Duodenal mucosa (tissue), 2 donors: Measurements from ENCODE around the gene PHF14.
A peak's percentile ranks its signal among the peaks of the same experiment; 100 is the strongest.
"Not testable (repeated sequence)": the region's sequence is repeated elsewhere in the genome, so short reads cannot be mapped to it uniquely, and the experiment has no call there.

Experiments
- H3K27ac ChIP-seq: one replicate; pipeline ENCODE4 v1.7.0; 2013; ENCODE audit warnings: low read depth, low read length
- H3K27me3 ChIP-seq, 2 donors: one replicate each; pipeline ENCODE4 v1.7.0; 2013; ENCODE audit warnings: low read length in 2 of 2, control low read depth in 1 of 2; ENCODE audit not compliant: insufficient read depth in 2 of 2, control insufficient read depth in 1 of 2
- H3K36me3 ChIP-seq, 2 donors: one replicate each; pipeline ENCODE4 v1.7.0; 2013; ENCODE audit warnings: low read length in 2 of 2, control low read depth in 1 of 2; ENCODE audit not compliant: insufficient read depth in 2 of 2, control insufficient read depth in 1 of 2
- H3K4me1 ChIP-seq, 2 donors: one replicate each; pipeline ENCODE4 v1.7.0; 2013; ENCODE audit warnings: low read length in 2 of 2, control low read depth in 1 of 2; ENCODE audit not compliant: insufficient read depth in 2 of 2, control insufficient read depth in 1 of 2
- H3K4me3 ChIP-seq, 2 donors: one replicate each; pipeline ENCODE4 v1.7.0; 2013; ENCODE audit warnings: low read length in 2 of 2, low read depth in 1 of 2
- H3K9ac ChIP-seq, 2 donors: one replicate each; pipeline ENCODE4 v1.7.0; 2013; ENCODE audit warnings: low read length in 2 of 2, low read depth in 1 of 2
- H3K9me3 ChIP-seq, 2 donors: one replicate each; pipeline ENCODE4 v1.7.0; 2013; ENCODE audit warnings: low read length in 2 of 2, control low read depth in 1 of 2; ENCODE audit not compliant: control insufficient read depth in 1 of 2

Gene PHF14

DNA sequence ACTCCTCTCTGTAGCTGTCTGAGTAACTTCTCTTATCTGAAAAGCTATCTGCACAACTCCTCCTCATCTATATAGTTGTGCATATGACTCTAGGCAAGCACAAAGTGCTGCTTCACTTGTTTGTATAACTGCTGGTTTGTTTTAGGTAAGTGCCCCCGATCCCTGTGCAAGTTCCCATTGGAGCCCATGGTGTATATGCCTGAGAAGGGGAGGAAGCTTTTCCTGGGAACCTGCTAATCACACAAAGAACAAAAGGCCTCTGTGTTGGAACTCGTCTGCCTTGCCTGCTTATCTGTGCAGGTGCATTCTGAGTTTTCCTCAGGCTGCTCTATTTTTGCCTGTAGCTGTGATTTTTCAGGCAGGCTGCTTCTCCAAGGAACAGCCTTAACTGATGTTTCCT, 23.2 kb upstream of the PHF14 start:
- Histone ChIP-seq H3K36me3 (no peaks in the 10 kb centered on the region), H3K9ac (no peak overlapping the region), H3K27me3 (no peaks in the 10 kb centered on the region), H3K4me3 (no peak overlapping the region), H3K4me1 (no peaks in the 10 kb centered on the region), H3K27ac (no peak overlapping the region), H3K9me3 (no peaks in the 10 kb centered on the region)

GRCh38 chr7:10950974-10951578, 22.6 kb upstream of the PHF14 start:
- not testable (repeated sequence) for H3K27ac ChIP-seq, H3K27me3 ChIP-seq, H3K9ac ChIP-seq, H3K4me1 ChIP-seq, H3K9me3 ChIP-seq, H3K36me3 ChIP-seq, H3K4me3 ChIP-seq

GRCh38 chr7:10952588-10952987, 21.1 kb upstream of the PHF14 start:
- no peaks in the 10 kb centered on the region for H3K36me3 ChIP-seq
- no peaks in the 10 kb centered on the region for H3K4me1 ChIP-seq
- no peak overlapping the region for H3K9ac ChIP-seq
- no peaks in the 10 kb centered on the region for H3K9me3 ChIP-seq
- H3K27me3 ChIP-seq, result no peaks in the 10 kb centered on the region
- no peak overlapping the region for H3K4me3 ChIP-seq
- no peak overlapping the region for H3K27ac ChIP-seq

GRCh38 chr7:10953078-10953750, 20.5 kb upstream of the PHF14 start:
- H3K27me3 ChIP-seq, H3K36me3 ChIP-seq, H3K4me3 ChIP-seq, H3K9ac ChIP-seq, H3K4me1 ChIP-seq, H3K27ac ChIP-seq, H3K9me3 ChIP-seq: not testable (repeated sequence)

- no peaks in the 10 kb centered on the region for H3K4me1 ChIP-seq
- H3K36me3 ChIP-seq, result no peaks in the 10 kb centered on the region
- H3K27me3 ChIP-seq, result no peaks in the 10 kb centered on the region
- no peak overlapping the region for H3K27ac ChIP-seq
- no peaks in the 10 kb centered on the region for H3K9me3 ChIP-seq
- no peak overlapping the region for H3K9ac ChIP-seq
- no peak overlapping the region for H3K4me3 ChIP-seq
These were observed 17.1 kb upstream of the PHF14 start for GRCh38 chr7:10956528-10956927.

GRCh38 chr7:10960242-10960641, 13.4 kb upstream of the PHF14 start:
- H3K9me3 ChIP-seq, H3K27ac ChIP-seq, H3K4me1 ChIP-seq, H3K27me3 ChIP-seq, H3K9ac ChIP-seq, H3K36me3 ChIP-seq, H3K4me3 ChIP-seq: not testable (repeated sequence)

GRCh38 chr7:10965016-10965415, 8.7 kb upstream of the PHF14 start:
- not testable (repeated sequence) for H3K27ac ChIP-seq, H3K36me3 ChIP-seq, H3K4me1 ChIP-seq, H3K9ac ChIP-seq, H3K9me3 ChIP-seq, H3K27me3 ChIP-seq, H3K4me3 ChIP-seq

DNA sequence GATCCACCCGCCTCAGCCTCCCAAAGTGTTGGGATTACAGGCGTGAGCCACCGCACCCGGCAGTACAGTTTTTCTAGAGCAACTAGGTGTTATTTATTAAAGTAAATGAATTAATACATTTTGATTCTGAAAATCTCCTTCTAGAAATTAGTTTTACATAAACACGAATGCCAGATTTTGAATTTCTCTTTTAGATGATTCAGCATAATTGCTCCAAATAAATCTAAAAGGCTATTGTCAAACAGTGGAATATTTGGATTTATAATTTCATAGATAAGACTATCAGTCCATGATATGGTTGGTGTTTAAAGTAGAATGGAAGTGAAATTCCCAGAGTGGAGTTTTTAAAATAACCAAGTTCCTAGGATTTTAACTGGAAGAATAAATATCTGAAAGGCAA, 1.5 kb upstream of the PHF14 start:
- H3K36me3 ChIP-seq, result no peaks in the 10 kb centered on the region
- no peaks in the 10 kb centered on the region for H3K9me3 ChIP-seq
- peaks cover 16 to 21% of the 10 kb centered on the region in 2 donors for H3K4me1 ChIP-seq
- H3K4me3 ChIP-seq, result no peak overlapping the region
- no peak overlapping the region for H3K27ac ChIP-seq
- H3K27me3 ChIP-seq, result peaks cover 0 to 2% of the 10 kb centered on the region in 2 donors
- H3K9ac ChIP-seq, result no peak overlapping the region

DNA sequence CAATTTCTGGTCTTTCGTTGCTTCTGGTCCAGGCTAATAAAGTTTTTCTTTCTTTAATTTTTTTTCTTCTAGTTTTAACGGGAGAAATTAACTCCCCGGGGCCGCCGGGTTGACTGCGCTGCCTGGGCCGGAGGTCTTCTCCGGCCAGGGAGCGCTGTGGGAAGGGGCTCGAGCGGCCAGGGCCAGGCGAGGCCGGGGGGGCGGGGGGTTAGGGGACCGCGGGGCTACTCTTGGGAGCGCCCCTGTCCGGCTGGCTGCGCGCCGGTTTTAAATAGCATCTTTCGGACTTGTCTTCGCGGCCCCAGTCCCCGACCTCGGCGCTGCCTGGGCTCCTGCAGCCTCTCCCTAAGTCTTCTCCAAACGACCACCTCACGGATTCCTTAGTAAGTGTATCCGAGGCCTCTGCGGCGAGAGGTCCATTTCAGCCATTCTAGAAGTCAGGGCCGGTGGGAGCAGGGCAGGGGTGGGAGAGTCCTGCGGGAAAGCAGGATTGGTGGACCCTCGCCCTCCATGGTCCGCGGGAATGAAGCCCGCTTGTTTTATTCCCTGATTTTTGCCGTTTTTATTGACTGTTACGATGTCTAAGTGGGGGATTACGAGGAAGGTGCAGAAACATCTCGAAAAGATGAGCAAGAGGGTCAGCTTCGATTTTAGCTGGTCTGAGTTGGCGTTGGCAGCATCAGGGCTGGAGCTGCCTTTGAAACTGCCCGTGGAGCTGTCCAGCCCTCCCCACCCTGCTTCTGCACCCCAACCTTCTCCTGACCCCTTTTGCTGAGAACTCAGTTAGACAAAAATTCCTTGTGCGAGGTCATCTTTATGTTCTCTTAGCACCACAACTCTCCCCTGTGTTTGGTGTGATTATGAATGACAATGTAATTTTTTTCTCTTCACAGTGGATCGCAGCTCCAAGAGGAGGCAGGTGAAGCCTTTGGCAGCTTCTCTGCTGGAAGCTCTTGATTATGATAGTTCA, 555 bp downstream of the PHF14 start:
- H3K9me3 ChIP-seq, result no peaks in the 10 kb centered on the region
- H3K4me3 ChIP-seq, result peak overlapping the region; percentile 81 to 83
- peaks cover 16 to 21% of the 10 kb centered on the region in 2 donors for H3K4me1 ChIP-seq
- peak overlapping the region; percentile 71 for H3K27ac ChIP-seq
- H3K9ac ChIP-seq, result peak overlapping the region; percentile 75 to 86
- H3K36me3 ChIP-seq, result peaks cover 0 to 3% of the 10 kb centered on the region in 2 donors
- H3K27me3 ChIP-seq, result no peaks in the 10 kb centered on the region

- Histone ChIP-seq H3K9ac (no peak overlapping the region), H3K4me3 (no peak overlapping the region), H3K36me3 (peaks cover 0 to 3% of the 10 kb centered on the region in 2 donors), H3K9me3 (no peaks in the 10 kb centered on the region), H3K27ac (no peak overlapping the region), H3K4me1 (peaks cover 16 to 21% of the 10 kb centered on the region in 2 donors), H3K27me3 (no peaks in the 10 kb centered on the region)
These were observed 3.4 kb downstream of the PHF14 start for GRCh38 chr7:10977113-10977512.
